ENCODE data around the gene WBP2. TPM values are rescaled to one million over a fixed set of nuclear protein-coding genes. Genes with fewer than 3 reads are reported as not detected.
A peak's percentile ranks its signal among the peaks of the same experiment; 100 is the strongest.

Gene WBP2
- total and polyA plus RNA-seq, 8 donors = 56.0 to 106 (median 67.9) TPM

GRCh38 chr17:75849279-75849646, 5.9 kb downstream of the WBP2 start:
- H3K27ac ChIP-seq = peak overlapping the region; percentile 89 to 95 (median 92)
- H3K27me3 ChIP-seq = no peaks in the 10 kb centered on the region
- H3K4me3 ChIP-seq = no peak overlapping the region
- peak in 1 of 6 donors; percentile 57 for DNase-seq
- intact Hi-C loops (cut with DNase I) = no loop called here
- no peak for TF ChIP-seq CTCF (IDR thresholded peaks at IDR 0.05)
- peaks cover 0 to 50% (median 19%) of the 10 kb centered on the region in 3 donors for H3K36me3 ChIP-seq
- no peak for ATAC-seq
- 61 to 64% methylated on average over 11 of the region's 11 CpGs for WGBS, 2 donors
- H3K4me1 ChIP-seq = peaks cover 56 to 64% (median 57%) of the 10 kb centered on the region in 3 donors
- FAIRE-seq = no peak
- no peaks in the 10 kb centered on the region for H3K9me3 ChIP-seq

GRCh38 chr17:75848523-75849278, 6.4 kb downstream of the WBP2 start:
- peak; percentile 40 to 71 (median 60) for TF ChIP-seq CTCF (IDR thresholded peaks at IDR 0.05)
- Histone ChIP-seq H3K9me3 (no peaks in the 10 kb centered on the region), H3K4me3 (no peak overlapping the region), H3K36me3 (peaks cover 0 to 50% (median 19%) of the 10 kb centered on the region in 3 donors), H3K27ac (peak overlapping the region; percentile 89 to 95 (median 92)), H3K4me1 (peaks cover 53 to 60% (median 57%) of the 10 kb centered on the region in 3 donors), H3K27me3 (no peaks in the 10 kb centered on the region)
- WGBS, 2 donors = 16 to 18% methylated on average over 16 of the region's 16 CpGs
- peak in 3 of 4 donors; percentile 8 to 34 (median 31) for ATAC-seq
- peak; percentile 72 to 95 (median 86) for DNase-seq
- no peak for FAIRE-seq
- intact Hi-C loops (cut with DNase I) = no loop called here

- Histone ChIP-seq H3K36me3 (peaks cover 0 to 50% (median 19%) of the 10 kb centered on the region in 3 donors), H3K4me1 (peaks cover 45 to 52% (median 51%) of the 10 kb centered on the region in 3 donors), H3K27ac (peak overlapping the region; percentile 89 to 95 (median 92)), H3K27me3 (no peaks in the 10 kb centered on the region), H3K9me3 (no peaks in the 10 kb centered on the region), H3K4me3 (no peak overlapping the region)
- ATAC-seq (no peak), FAIRE-seq (no peak), DNase-seq (peak in 3 of 6 donors; percentile 49 to 64 (median 56))
- no peak for TF ChIP-seq CTCF (IDR thresholded peaks at IDR 0.05)
- WGBS, 2 donors = 61 to 62% methylated on average over 23 to 25 of the region's 25 CpGs
- intact Hi-C loops (cut with DNase I) = no loop called here
Measured at GRCh38 chr17:75847614-75848522, 7.3 kb downstream of the WBP2 start.

GRCh38 chr17:75846692-75847613, 8.2 kb downstream of the WBP2 start:
- peaks cover 0 to 50% (median 19%) of the 10 kb centered on the region in 3 donors for H3K36me3 ChIP-seq

More at GRCh38 chr17:75846692-75847613, 8.2 kb downstream of the WBP2 start:
- TF ChIP-seq CTCF (IDR thresholded peaks at IDR 0.05) = no peak
- H3K4me1 ChIP-seq = peaks cover 45 to 52% (median 51%) of the 10 kb centered on the region in 3 donors
- ATAC-seq (peak; percentile 29 to 55 (median 44)), FAIRE-seq (no peak), DNase-seq (peak; percentile 80 to 93 (median 88))
- H3K27ac ChIP-seq = peak overlapping the region; percentile 89 to 95 (median 92)
- intact Hi-C loops (cut with DNase I) = no loop called here
- peak overlapping the region in 2 of 4 donors; percentile 1 to 23 for H3K4me3 ChIP-seq
- WGBS, 2 donors = 42 to 52% methylated on average over 34 of the region's 34 CpGs
- no peaks in the 10 kb centered on the region for H3K9me3 ChIP-seq
- H3K27me3 ChIP-seq = no peaks in the 10 kb centered on the region

Measured in pancreas (tissue), 10 donors.